Choroid plexus epithelial cell (primary cell): ENCODE measurements around the gene EMP3.
A peak's percentile ranks its signal among the peaks of the same experiment; 100 is the strongest.

Source experiments
- DNase-seq: peaks from one replicate; pipeline ENCODE4 v3.0.0-alpha.2; 2010; ENCODE audit warnings: low read depth
- H3K4me3 ChIP-seq: 2 replicates; pipeline ENCODE4 v1.5.1; 2011; ENCODE audit warnings: low read depth, mild to moderate bottlenecking, control low read depth, low read length, moderate library complexity
- TF ChIP-seq, protein P1 (sequence below): conservative IDR thresholded peaks from 2 replicates; pipeline ENCODE4 v1.5.1; 2011; ENCODE audit warnings: low read depth, mild to moderate bottlenecking, control low read depth, inconsistent platforms, low read length, moderate library complexity

Gene EMP3

DNA sequence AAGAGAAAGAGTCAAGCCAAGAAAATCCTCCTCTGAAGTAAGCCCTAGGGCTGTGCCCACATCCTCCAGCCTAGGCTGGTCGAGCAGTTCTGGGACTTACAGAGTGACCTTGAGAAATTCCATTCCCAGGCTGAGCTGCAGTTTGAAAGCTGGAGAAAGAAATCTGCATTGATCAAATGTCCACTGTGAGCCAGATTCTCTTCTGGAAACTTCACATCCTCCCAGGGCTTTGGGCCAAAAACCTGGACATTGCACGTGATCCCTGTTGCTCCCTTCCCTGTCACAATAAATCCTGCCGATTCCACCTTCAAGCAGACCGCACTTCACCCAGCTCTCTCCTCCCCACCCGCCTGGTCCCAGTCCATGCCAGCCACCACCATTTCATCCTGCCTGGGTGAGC is 22.7 kb downstream of the EMP3 start:
- peak; percentile 27 for DNase-seq
- H3K4me3 ChIP-seq = no peak overlapping the region
- TF ChIP-seq, protein P1, sequence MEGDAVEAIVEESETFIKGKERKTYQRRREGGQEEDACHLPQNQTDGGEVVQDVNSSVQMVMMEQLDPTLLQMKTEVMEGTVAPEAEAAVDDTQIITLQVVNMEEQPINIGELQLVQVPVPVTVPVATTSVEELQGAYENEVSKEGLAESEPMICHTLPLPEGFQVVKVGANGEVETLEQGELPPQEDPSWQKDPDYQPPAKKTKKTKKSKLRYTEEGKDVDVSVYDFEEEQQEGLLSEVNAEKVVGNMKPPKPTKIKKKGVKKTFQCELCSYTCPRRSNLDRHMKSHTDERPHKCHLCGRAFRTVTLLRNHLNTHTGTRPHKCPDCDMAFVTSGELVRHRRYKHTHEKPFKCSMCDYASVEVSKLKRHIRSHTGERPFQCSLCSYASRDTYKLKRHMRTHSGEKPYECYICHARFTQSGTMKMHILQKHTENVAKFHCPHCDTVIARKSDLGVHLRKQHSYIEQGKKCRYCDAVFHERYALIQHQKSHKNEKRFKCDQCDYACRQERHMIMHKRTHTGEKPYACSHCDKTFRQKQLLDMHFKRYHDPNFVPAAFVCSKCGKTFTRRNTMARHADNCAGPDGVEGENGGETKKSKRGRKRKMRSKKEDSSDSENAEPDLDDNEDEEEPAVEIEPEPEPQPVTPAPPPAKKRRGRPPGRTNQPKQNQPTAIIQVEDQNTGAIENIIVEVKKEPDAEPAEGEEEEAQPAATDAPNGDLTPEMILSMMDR = no peak

DNA sequence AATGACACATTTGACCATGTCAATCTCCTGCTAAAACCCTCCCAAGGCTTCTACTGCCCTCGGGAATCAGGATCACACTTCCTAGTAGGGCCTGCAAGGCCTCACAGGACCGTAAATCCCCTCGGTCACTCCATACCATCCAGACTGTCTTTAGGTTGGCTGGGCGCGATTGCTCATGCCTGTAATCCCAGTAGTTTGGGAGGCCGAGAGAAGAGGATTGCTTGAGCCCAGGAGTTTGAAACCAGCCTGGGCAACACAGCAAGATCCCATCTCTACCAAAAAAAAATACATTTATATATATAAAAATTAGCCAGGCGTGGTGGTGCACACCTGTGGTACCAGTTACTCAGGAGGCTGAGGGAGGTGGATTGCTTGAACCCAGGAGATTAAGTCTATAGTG is 23.4 kb downstream of the EMP3 start:
- no peak for DNase-seq
- no peak overlapping the region for H3K4me3 ChIP-seq

DNA sequence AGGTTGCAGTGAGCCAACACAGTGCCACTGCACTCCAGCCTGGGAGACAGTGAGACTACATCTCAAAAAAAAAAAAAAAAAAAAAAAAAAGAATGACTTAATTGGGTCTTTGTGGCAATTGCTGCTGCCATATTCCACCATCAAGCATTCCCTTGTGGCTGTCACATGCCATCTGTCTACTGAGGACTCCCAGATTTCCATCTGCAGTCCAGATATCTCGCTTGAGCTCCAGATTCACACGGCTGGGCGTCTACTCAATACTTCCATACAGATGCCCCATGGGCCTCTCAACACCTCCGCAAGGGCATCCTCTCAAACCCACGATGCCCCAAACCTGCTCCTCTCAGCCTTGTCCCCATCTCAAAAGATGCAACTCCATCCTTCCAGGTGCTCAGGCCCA is 25.5 kb downstream of the EMP3 start:
- DNase-seq = no peak
- TF ChIP-seq, protein P1 = no peak
- no peak overlapping the region for H3K4me3 ChIP-seq

More for the DNA sequence above, 23.4 kb downstream of the EMP3 start:
- TF ChIP-seq, protein P1 = no peak

DNA sequence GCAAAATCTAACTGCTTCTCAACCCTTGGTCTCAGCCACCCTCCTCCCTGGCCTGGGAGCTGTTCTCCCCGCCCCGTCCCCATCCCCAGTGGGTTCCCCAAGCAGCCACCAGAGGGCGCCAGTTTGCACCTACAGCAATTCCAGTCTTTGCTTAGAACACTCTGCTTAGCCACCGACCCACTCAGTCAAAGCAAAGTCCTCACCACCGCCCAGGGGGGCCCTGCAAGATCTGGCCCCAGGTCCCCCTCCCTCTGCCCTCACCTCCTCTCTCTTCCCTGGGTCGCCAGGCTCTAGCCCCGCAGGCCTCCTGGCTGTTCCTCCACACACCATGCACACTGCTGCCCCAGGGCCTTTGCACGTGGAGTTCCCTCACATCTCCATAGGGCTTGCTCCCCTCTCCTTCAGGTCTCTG is 26.0 kb downstream of the EMP3 start:
- no peak overlapping the region for H3K4me3 ChIP-seq
- peak; percentile 70 for DNase-seq
- TF ChIP-seq, protein P1 = peak; percentile 91

DNA sequence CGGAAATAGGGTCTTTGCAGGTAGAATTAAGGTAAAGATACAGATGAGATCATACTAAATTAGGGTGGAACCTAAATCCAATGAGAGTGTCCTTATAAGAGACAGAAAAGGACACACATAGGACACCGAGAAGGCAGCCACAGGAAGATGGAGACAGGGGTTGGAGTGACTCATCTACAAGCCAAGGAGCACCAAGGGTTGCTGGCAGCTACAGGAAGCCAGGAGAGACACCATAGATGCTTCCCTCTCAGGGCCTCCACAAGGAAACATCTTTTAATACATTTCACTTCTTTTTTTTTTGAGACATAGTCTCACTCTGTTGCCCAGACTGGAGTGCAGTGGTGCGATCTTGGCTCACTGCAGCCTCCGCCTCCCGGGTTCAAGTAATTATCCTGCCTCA is 28.3 kb downstream of the EMP3 start:
- TF ChIP-seq, protein P1 = no peak
- DNase-seq = peak; percentile 39
- H3K4me3 ChIP-seq = no peak overlapping the region

DNA sequence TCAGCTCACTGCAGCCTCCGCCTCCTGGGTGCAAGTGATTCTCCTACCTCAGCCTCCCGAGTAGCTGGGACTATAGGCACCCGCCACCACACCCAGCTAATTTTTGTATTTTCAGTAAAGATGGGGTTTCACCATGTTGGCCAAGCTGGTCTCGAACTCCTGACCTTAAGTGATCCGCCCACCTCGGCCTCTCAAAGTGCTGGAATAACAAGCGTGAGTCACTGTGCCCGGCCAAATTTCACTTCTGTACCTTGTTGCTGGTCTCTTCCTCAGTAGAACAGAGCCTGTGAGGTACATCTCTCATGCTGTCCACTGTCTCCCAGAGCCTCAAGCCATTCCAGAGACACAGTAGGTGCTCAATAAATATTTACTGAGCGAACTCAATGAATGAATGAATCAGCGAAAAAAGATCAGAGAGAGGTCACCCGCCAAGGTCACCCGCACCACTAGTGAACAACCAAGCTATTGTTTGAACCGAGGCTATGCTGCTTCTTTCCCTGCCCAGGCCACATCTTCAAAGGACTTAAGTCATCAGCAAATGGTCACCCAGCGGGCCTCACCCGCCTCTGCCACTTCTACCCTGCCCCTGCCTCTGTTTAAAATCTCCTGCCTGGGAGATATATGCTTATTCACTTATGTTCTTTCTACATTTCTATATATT is 29.1 kb downstream of the EMP3 start:
- no peak overlapping the region for H3K4me3 ChIP-seq
- TF ChIP-seq, protein P1 = no peak
- peak; percentile 40 for DNase-seq

DNA sequence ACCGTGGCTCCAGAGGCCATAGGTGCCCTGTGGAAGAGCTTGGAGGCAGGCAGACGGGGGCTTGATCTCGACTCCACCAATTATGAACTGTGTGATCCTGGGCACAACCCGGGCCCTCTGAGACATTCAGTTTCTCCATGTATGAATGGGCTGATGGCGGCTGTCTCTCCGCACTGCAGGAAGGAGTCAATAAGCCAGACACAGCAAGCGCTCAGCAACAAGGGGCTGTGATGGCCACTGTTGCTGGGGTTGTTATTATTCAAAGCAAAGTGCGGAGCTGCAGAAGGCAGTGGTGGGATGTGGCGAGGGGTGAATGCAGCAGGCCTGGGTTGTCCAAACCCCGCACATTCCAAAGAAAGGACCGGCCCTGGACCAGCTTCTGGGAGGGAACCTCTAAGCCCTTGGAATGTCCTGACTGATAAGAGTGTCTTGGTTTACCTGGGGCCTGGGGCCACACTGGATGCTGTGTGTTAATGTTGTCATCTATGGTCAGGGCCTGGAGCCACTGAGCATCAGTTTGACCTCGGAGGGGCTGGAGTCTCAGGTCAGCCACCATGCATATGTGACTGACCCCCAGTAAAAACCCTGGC is 30.1 kb downstream of the EMP3 start:
- no peak overlapping the region for H3K4me3 ChIP-seq
- TF ChIP-seq, protein P1 = no peak
- DNase-seq = no peak
